Breast epithelium (tissue), 4 donors: Measurements from ENCODE around the gene PRRC2B. TPM values are rescaled to one million over a fixed set of nuclear protein-coding genes. Genes with fewer than 3 reads are reported as not detected.

Experiments used
- DNase-seq, 2 donors: peaks; one replicate each; pipeline ENCODE4 v3.0.0-alpha.2; 2019; ENCODE audit warnings: low spot score in 2 of 2
- H3K27ac ChIP-seq, 2 donors: fragments of 200-600 bp; sonication (generic) in 1 of 2; one replicate each; pipeline ENCODE4 v1.5.1; 2016 to 2019; ENCODE audit warnings: mild to moderate bottlenecking in 1 of 2
- H3K27me3 ChIP-seq, 2 donors: fragments of 200-600 bp; sonication (generic) in 1 of 2; one replicate each; pipeline versions ENCODE4 v1.5.1 to v1.6.0; 2017 to 2019; ENCODE audit warnings: control low read depth in 1 of 2, mild to moderate bottlenecking in 1 of 2
- H3K36me3 ChIP-seq: fragments of 200-600 bp; one replicate; pipeline ENCODE4 v1.5.1; 2019
- H3K4me1 ChIP-seq, 2 donors: fragments of 200-600 bp; sonication (generic); one replicate each; pipeline ENCODE4 v1.5.1; 2016 to 2019; ENCODE audit warnings: control low read depth in 1 of 2
- H3K4me3 ChIP-seq, 3 donors: fragments of 200-600 bp; sonication (generic); 1 replicate in 2 of 3; 2 replicates in 1 of 3; pipeline ENCODE4 v1.5.1; 2016 to 2019; ENCODE audit warnings: mild to moderate bottlenecking in 3 of 3, moderate library complexity in 2 of 3
- H3K9me3 ChIP-seq, 2 donors: fragments of 200-600 bp; sonication (generic) in 1 of 2; one replicate each; pipeline ENCODE4 v1.5.1; 2016 to 2019; ENCODE audit warnings: control low read depth in 1 of 2
- POLR2A ChIP-seq: fragments of 450-650 bp; IDR thresholded peaks from one replicate; pipeline ENCODE4 v1.6.1; 2016; ENCODE audit warnings: antibody characterized with exemption, mild to moderate bottlenecking, moderate library complexity
- POLR2AphosphoS5 ChIP-seq, 3 donors: sonication (generic); formaldehyde crosslinking; IDR thresholded peaks; one replicate each; pipeline ENCODE4 v1.6.1; 2017; ENCODE audit warnings: antibody characterized with exemption in 3 of 3
- intact Hi-C: fragments of 100-400 bp; cut with DNase I; formaldehyde crosslinking; loops from one replicate; pipeline ENCODE4 v1.15.1; 2023; ENCODE audit warnings: low total_unique reads
- total RNA-seq, 3 donors: library from RNA; depleted of rRNA; stranded (reverse); fragments of >200 nt; gene quantifications; one replicate each; pipeline ENCODE4 v1.1.0, GENCODE V29; 2016
- TF ChIP-seq, protein P1 (sequence below), 3 donors: fragments of 450-650 bp; IDR thresholded peaks; one replicate each; pipeline ENCODE4 v1.5.1; 2016 to 2017; ENCODE audit warnings: antibody characterized with exemption in 3 of 3, mild to moderate bottlenecking in 3 of 3, moderate library complexity in 3 of 3

Gene PRRC2B
- total RNA-seq, 3 donors from 2014 or later, result 95.9 to 143 (median 102) TPM

DNA sequence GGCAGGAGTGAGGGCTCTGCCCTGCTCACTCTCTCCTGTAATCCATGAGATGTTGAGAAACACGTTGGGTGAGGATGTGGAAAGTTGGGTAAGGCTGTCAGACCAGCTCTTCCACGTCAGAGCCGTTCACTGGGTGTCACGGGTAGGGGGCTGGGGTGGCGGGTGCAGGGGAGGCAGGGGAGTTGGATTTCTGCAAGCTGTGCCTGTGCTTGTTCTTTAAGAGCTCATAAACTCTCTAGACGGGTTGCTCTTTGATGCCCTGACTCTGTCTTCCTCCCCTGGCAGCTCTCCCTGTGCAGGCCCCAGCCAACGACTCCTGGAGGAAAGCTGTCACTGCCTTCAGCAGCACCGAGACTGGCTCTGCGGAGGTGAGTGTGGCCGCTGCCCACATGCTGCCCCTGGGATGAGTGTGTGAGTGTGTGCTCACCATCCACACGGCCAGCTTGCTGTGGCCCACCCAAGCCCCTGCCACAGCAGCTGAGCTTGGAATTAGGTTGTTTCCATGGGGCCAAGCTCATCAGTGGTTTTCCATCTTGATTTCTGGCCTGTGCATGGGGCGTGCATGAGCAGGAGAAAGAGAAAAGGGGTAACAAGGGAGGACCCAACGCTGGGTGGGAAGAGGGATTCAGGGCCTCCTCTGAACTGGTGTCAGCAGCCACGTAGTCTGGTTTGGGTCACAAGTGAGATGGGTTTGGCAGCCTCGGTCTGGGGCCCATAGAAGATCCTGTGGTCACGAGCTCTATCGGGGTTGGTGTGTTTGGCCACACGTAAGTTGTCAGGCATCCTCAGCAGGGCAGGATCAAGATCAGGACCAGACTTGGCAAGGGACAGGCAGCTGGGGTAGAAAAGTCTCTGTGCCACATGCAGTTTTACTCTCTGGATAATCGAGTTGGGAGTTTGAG, 87.8 kb downstream of the PRRC2B start:
- peaks cover 2 to 22% of the 10 kb centered on the region in 2 donors for H3K4me1 ChIP-seq
- peaks cover 4% of the 10 kb centered on the region for H3K36me3 ChIP-seq
- H3K27me3 ChIP-seq, result no peaks in the 10 kb centered on the region
- no peaks in the 10 kb centered on the region for H3K9me3 ChIP-seq
- peak overlapping the region; percentile 84 to 85 for H3K27ac ChIP-seq
- TF ChIP-seq, protein P1, sequence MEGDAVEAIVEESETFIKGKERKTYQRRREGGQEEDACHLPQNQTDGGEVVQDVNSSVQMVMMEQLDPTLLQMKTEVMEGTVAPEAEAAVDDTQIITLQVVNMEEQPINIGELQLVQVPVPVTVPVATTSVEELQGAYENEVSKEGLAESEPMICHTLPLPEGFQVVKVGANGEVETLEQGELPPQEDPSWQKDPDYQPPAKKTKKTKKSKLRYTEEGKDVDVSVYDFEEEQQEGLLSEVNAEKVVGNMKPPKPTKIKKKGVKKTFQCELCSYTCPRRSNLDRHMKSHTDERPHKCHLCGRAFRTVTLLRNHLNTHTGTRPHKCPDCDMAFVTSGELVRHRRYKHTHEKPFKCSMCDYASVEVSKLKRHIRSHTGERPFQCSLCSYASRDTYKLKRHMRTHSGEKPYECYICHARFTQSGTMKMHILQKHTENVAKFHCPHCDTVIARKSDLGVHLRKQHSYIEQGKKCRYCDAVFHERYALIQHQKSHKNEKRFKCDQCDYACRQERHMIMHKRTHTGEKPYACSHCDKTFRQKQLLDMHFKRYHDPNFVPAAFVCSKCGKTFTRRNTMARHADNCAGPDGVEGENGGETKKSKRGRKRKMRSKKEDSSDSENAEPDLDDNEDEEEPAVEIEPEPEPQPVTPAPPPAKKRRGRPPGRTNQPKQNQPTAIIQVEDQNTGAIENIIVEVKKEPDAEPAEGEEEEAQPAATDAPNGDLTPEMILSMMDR (IDR thresholded peaks at IDR 0.05), result no peak
- peak in 1 of 3 donors; percentile 50 for TF ChIP-seq POLR2AphosphoS5 (IDR thresholded peaks at IDR 0.05)
- TF ChIP-seq POLR2A, result no peak
- peak in 1 of 2 donors; percentile 73 for DNase-seq
- intact Hi-C loops, result no loop called here
- H3K4me3 ChIP-seq, result no peak overlapping the region

DNA sequence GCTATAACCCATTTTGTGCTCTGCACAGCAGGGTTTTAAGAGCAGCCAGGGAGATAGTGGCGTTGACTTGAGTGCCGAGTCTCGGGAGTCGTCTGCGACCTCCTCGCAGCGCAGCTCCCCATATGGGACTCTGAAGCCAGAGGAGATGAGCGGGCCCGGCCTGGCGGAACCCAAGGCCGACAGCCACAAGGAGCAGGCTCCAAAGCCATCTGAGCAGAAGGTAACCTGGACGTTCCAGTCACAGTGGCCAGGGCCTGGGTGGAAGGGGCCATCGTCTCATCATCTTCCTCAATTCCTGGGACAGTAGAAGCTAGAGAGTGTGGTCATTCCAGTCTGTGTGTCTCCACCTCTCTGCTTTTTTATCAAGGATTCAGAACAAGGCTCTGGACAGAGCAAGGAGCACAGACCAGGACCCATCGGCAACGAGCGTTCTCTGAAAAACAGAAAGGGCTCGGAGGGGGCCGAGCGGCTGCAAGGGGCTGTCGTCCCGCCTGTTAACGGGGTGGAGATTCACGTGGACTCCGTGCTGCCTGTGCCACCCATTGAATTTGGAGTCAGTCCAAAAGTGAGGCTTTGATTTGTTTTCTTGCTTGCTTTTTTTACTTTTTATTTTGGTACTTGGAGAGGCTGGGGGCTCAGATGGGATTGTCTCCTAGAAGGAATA, 88.6 kb downstream of the PRRC2B start:
- intact Hi-C loops, result no loop called here
- Histone ChIP-seq H3K27ac (peak overlapping the region; percentile 84 to 85), H3K27me3 (no peaks in the 10 kb centered on the region), H3K4me1 (peaks cover 2 to 22% of the 10 kb centered on the region in 2 donors), H3K4me3 (no peak overlapping the region), H3K36me3 (peaks cover 4% of the 10 kb centered on the region), H3K9me3 (no peaks in the 10 kb centered on the region)
- TF ChIP-seq POLR2AphosphoS5 (IDR thresholded peaks at IDR 0.05) (no peak), POLR2A (no peak)
- TF ChIP-seq, protein P1 (IDR thresholded peaks at IDR 0.05), result no peak
- no peak for DNase-seq

- Histone ChIP-seq H3K27ac (peak overlapping the region; percentile 84 to 85), H3K4me3 (no peak overlapping the region), H3K27me3 (no peaks in the 10 kb centered on the region), H3K4me1 (peaks cover 2 to 22% of the 10 kb centered on the region in 2 donors), H3K9me3 (no peaks in the 10 kb centered on the region), H3K36me3 (peaks cover 12% of the 10 kb centered on the region)
- peak in 1 of 2 donors; percentile 95 for DNase-seq
- intact Hi-C loops, result no loop called here
- TF ChIP-seq, protein P1 (IDR thresholded peaks at IDR 0.05), result no peak
- peak in 1 of 3 donors; percentile 77 for TF ChIP-seq POLR2AphosphoS5 (IDR thresholded peaks at IDR 0.05)
Observed at GRCh38 chr9:131483319-131484050, 89.6 kb downstream of the PRRC2B start.

DNA sequence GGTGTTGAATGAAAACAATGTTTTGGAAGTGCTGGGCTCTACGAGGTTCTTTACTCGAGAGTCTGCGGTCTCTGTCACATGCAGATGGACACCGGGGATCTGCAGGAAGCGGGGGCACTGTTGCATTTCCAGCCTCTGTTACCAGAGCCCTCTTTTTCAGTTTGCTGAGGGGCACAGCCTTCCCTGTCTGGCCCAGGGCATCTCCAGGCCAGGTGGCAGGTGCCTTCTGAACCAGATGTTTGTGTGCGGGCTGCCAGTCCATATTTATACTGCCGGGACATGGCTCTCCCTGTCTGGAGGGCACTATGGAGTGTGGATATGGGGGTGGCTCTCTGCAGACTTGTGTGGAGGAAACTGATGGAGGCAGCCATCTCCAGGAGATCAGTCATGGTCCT, 90.2 kb downstream of the PRRC2B start:
- Histone ChIP-seq H3K4me3 (no peak overlapping the region), H3K9me3 (no peaks in the 10 kb centered on the region), H3K27me3 (no peaks in the 10 kb centered on the region), H3K4me1 (peaks cover 2 to 22% of the 10 kb centered on the region in 2 donors), H3K36me3 (peaks cover 16% of the 10 kb centered on the region), H3K27ac (peak overlapping the region; percentile 84 to 85)
- TF ChIP-seq, protein P1 (IDR thresholded peaks at IDR 0.05), result no peak
- TF ChIP-seq POLR2A (no peak), POLR2AphosphoS5 (IDR thresholded peaks at IDR 0.05) (no peak)
- intact Hi-C loops, result no loop called here
- DNase-seq, result no peak
